ENCODE results near the gene DAZAP1. TPM values are rescaled to one million over a fixed set of nuclear protein-coding genes. Genes with fewer than 3 reads are reported as not detected.
A peak's percentile ranks its signal among the peaks of the same experiment; 100 is the strongest.

Gene DAZAP1
- total and polyA plus RNA-seq, 8 donors: 35.3 to 67.4 (median 55.1) TPM

DNA sequence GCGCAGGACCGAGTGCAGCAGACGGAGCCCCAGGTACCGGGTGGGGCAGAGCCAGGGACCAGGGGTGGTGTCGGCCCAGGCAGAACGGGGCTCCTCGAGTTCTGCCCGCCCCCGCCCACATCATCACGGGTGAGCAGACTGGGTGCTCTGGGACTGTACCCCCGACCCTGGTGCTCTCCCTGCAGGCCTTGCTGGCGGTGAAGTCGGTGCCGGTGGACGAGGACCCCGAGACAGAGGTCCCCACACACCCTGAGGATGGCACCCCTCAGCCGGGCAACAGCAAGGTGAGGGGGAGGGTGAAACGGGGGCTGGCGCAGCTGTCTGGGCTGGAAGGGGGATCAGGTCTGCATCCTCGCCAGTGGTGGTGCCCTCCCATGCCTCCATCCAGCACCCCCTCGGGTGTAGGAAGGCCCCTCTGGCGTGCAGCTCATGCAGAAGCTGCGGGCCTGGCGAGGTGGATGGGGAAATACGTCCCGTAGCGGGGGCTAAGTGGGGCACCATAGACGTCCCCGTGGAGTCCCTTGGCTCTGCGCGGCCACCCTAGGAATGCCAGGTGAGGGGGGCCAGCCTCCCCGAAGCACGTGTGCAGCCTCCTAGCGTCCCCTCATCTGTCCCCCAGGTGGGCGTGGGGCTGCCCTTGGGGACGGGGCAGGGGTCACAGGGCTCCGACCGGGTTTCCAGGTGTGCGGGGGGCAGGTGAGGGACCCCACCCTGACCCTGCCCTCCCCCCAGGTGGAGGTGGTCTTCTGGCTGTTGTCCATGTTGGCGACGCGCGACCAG lies 48.9 kb downstream of the DAZAP1 start:
- DNase-seq (peak in 2 of 6 donors; percentile 50 to 86), FAIRE-seq (no peak), ATAC-seq (no peak)
- H3K27me3 ChIP-seq: peaks cover 0 to 14% (median 1%) of the 10 kb centered on the region in 4 donors
- no peaks in the 10 kb centered on the region for H3K9me3 ChIP-seq
- 17 to 29% methylated on average over 43 of the region's 43 CpGs for WGBS, 2 donors
- TF ChIP-seq, protein P1, sequence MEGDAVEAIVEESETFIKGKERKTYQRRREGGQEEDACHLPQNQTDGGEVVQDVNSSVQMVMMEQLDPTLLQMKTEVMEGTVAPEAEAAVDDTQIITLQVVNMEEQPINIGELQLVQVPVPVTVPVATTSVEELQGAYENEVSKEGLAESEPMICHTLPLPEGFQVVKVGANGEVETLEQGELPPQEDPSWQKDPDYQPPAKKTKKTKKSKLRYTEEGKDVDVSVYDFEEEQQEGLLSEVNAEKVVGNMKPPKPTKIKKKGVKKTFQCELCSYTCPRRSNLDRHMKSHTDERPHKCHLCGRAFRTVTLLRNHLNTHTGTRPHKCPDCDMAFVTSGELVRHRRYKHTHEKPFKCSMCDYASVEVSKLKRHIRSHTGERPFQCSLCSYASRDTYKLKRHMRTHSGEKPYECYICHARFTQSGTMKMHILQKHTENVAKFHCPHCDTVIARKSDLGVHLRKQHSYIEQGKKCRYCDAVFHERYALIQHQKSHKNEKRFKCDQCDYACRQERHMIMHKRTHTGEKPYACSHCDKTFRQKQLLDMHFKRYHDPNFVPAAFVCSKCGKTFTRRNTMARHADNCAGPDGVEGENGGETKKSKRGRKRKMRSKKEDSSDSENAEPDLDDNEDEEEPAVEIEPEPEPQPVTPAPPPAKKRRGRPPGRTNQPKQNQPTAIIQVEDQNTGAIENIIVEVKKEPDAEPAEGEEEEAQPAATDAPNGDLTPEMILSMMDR (IDR thresholded peaks at IDR 0.05): no peak
- H3K4me3 ChIP-seq: no peak overlapping the region
- intact Hi-C loops (cut with DNase I): no loop called here
- peaks cover 0 to 9% (median 0%) of the 10 kb centered on the region in 3 donors for H3K4me1 ChIP-seq
- H3K27ac ChIP-seq: no peak overlapping the region
- H3K36me3 ChIP-seq: no peaks in the 10 kb centered on the region

DNA sequence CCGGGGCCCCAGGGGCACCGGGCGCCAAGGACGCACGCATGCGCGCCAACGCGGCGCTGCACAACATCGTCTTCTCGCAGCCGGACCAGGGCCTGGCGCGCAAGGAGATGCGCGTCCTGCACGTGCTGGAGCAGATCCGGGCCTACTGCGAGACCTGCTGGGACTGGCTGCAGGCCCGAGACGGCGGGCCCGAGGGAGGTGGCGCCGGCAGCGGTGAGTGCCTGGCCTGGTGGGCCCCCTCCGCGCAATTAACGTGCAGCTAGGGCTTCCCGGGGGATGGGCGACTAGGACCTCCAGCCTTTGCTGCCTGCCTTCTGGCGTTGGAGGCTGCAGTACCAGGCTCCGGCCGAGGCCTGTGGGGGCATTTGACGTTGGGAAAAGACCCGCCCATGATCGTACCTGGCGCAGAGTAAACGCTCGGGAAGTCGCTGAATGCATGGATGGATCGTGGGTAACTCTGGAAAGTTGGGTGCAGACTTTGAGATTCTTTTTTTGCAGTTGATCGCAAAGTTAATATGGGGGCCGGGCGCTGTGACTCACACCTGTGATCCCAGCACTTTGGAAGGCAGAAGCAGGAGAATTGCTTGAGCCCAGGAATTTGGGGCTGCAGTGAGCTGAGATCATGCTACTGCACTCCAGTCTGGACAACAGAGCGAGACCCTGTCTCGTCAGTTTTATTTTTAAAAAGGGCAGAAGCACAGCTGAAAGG lies 49.8 kb downstream of the DAZAP1 start:
- no peak for ATAC-seq
- TF ChIP-seq, protein P1 (IDR thresholded peaks at IDR 0.05): no peak
- intact Hi-C loops (cut with DNase I): no loop called here
- FAIRE-seq: no peak
- Histone ChIP-seq H3K4me3 (no peak overlapping the region), H3K27ac (no peak overlapping the region), H3K4me1 (peaks cover 0 to 9% (median 0%) of the 10 kb centered on the region in 3 donors), H3K36me3 (no peaks in the 10 kb centered on the region), H3K27me3 (peaks cover 0 to 14% (median under 1%) of the 10 kb centered on the region in 4 donors), H3K9me3 (no peaks in the 10 kb centered on the region)
- WGBS, 2 donors: 9 to 11% methylated on average over 46 to 48 of the region's 48 CpGs
- DNase-seq: peak in 2 of 6 donors; percentile 54 to 67

GRCh38 chr19:1457892-1458291 lies 50.5 kb downstream of the DAZAP1 start:
- intact Hi-C loops (cut with DNase I): no loop called here
- Histone ChIP-seq H3K9me3 (no peaks in the 10 kb centered on the region), H3K36me3 (no peaks in the 10 kb centered on the region), H3K4me1 (peaks cover 0 to 9% (median 0%) of the 10 kb centered on the region in 3 donors), H3K27ac (no peak overlapping the region), H3K4me3 (no peak overlapping the region), H3K27me3 (peaks cover 0 to 14% (median 0%) of the 10 kb centered on the region in 4 donors)
- TF ChIP-seq, protein P1 (IDR thresholded peaks at IDR 0.05): no peak
- DNase-seq (peak in 1 of 6 donors; percentile 41), ATAC-seq (no peak), FAIRE-seq (no peak)
- whole genome bisulfite sequencing, 2 donors: 67 to 82% methylated on average over 16 of the region's 16 CpGs

- FAIRE-seq: no peak
- Histone ChIP-seq H3K36me3 (no peaks in the 10 kb centered on the region), H3K27me3 (peaks cover 0 to 14% (median 0%) of the 10 kb centered on the region in 4 donors), H3K9me3 (no peaks in the 10 kb centered on the region), H3K4me1 (peaks cover 0 to 4% (median 0%) of the 10 kb centered on the region in 3 donors), H3K27ac (no peak overlapping the region), H3K4me3 (no peak overlapping the region)
- TF ChIP-seq, protein P1 (IDR thresholded peaks at IDR 0.05): no peak
- no peak for DNase-seq
- no peak for ATAC-seq
- whole genome bisulfite sequencing, 2 donors: 82 to 84% methylated on average over 9 of the region's 9 CpGs
- intact Hi-C loops (cut with DNase I): no loop called here
Measured at GRCh38 chr19:1459479-1459878, 52.1 kb downstream of the DAZAP1 start.

Measured in pancreas (tissue), 10 donors.